ENCODE data around the gene PRKG1.

Gene PRKG1

GRCh38 chr10:51074238-51075028 is at the start of gene PRKG1:
Gene PRKG1, plus strand, starts transcription at chr10:51074487.
- no peak within 1 kb of the TSS for H3K4me3 ChIP-seq (ENCODE audit: low read depth, low read length)
- DNase-seq (ENCODE audit: low read depth) = no peak
- no peak for TF ChIP-seq CTCF (IDR thresholded peaks at IDR 0.05; ENCODE audit: insufficient read depth, low read depth, low read length, missing control alignments)

DNA sequence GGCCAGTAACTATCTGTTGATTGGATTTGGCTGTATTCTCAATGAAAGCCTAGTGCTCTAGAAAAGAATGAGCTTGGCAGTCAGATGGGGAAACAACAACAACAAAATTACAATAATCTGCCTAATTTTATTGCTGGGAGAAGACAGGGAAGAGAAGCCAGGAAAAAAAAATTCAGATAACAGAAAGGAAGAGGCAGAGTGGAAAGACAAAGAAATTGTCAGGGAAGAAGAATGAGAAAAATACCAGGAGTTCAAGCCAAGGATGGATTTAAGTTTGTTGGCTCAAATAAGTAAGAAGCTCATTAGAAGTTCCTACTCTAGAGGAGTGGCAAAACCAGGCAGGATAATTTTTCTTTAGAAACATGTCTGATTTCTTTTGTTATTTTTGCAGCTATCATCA is 45.9 kb upstream of the PRKG1 start:
- DNase-seq (ENCODE audit: low read depth) = no peak
- TF ChIP-seq CTCF (IDR thresholded peaks at IDR 0.05; ENCODE audit: insufficient read depth, low read depth, low read length, missing control alignments) = no peak
- H3K4me3 ChIP-seq (ENCODE audit: low read depth, low read length) = no peak overlapping the region

DNA sequence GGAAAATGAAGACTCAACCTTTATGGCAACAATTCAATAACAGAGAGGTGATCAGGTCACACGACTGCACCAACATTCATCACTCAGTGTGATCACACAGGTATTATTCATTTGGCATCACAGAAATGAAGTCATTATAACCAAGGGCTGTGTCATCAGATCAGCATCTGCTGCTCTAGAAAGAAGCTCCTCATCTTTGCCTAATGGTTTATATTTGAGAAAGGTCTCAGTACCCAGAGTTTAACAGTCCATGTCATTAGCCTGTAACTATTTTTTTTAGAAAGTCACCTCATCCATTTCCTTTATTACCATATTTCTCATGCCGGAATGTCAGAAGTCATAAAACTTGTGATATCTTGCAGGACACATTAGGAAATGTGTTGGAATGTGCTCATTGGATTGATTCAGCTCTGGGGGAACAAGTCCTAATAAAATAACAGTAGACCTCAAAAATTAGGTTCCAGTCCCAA is 45.1 kb upstream of the PRKG1 start:
- no peak overlapping the region for H3K4me3 ChIP-seq (ENCODE audit: low read depth, low read length)
- no peak for TF ChIP-seq CTCF (IDR thresholded peaks at IDR 0.05; ENCODE audit: insufficient read depth, low read depth, low read length, missing control alignments)
- no peak for DNase-seq (ENCODE audit: low read depth)

GRCh38 chr10:51030480-51030879 is 43.8 kb upstream of the PRKG1 start:
- no peak for DNase-seq (ENCODE audit: low read depth)
- no peak overlapping the region for H3K4me3 ChIP-seq (ENCODE audit: low read depth, low read length)
- TF ChIP-seq CTCF (IDR thresholded peaks at IDR 0.05; ENCODE audit: insufficient read depth, low read depth, low read length, missing control alignments) = no peak

DNA sequence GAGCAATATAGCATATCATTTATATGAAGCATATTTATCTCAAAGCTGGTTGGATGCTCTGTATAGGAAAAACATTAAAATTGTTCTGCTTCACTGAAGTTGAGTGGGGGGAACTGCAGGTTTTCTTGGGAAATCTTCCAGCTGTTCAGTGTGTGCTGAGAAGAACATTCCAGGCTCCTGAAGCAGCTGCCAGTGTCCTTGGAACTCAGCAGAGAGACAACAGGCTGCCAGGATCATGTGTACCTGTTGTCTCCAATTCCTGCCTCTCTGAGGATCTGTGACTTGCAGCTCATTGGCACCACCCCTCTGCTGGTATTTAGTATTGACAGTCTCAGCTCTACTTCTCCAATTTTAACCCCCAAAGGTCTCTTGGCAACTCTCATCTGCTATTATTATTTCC is 42.3 kb upstream of the PRKG1 start:
- no peak for DNase-seq (ENCODE audit: low read depth)
- TF ChIP-seq CTCF (IDR thresholded peaks at IDR 0.05; ENCODE audit: insufficient read depth, low read depth, low read length, missing control alignments) = no peak
- H3K4me3 ChIP-seq (ENCODE audit: low read depth, low read length) = no peak overlapping the region

DNA sequence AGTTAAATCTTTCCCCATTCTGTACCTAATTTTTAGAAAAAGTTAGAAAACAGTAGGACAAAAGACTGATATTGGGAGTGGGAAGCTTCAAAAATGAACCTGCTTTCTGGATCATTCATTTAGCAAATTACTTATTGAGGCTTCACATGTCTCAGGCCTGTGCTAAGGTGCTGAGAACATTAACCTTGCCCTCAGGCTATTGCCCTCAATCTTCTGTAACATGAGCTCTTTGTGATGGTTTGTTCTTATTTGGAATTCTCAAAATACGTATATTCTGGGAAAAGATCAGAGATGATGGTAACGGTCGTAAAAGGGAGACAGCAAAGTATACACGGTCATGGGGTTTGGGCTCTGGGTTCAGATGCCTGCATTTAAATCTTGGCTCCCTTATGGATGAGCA is 39.5 kb upstream of the PRKG1 start:
- H3K4me3 ChIP-seq (ENCODE audit: low read depth, low read length) = no peak overlapping the region
- no peak for TF ChIP-seq CTCF (IDR thresholded peaks at IDR 0.05; ENCODE audit: insufficient read depth, low read depth, low read length, missing control alignments)

DNA sequence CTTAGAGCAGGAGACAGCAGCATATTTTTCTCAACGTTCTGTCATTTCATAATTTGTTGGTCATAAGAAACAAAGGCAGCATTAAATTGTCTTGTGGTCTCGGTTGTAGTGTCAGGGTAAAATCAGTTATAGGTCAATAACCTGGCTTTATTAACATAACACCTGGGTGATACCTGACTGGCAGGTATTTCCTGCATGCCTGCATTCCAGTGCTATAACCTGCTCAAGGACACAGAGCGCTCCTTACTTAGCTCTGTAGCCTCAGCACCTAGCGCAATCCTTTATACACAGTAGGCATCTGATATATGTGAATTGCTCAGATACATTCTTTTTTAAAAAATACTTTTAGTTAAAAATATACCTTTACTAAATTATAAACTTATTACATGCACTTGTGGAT is 38.9 kb upstream of the PRKG1 start:
- TF ChIP-seq CTCF (IDR thresholded peaks at IDR 0.05; ENCODE audit: insufficient read depth, low read depth, low read length, missing control alignments) = no peak
- DNase-seq (ENCODE audit: low read depth) = no peak
- H3K4me3 ChIP-seq (ENCODE audit: low read depth, low read length) = no peak overlapping the region

More for the DNA sequence above, 39.5 kb upstream of the PRKG1 start:
- no peak for DNase-seq (ENCODE audit: low read depth)
